Tibial artery (tissue), 4 donors: ENCODE measurements around the gene WDR4.
"Not testable (repeated sequence)": the region's sequence is repeated elsewhere in the genome, so short reads cannot be mapped to it uniquely, and the experiment has no call there.

ENCODE experiments used
- DNase-seq, 2 donors: peaks; one replicate each; pipeline ENCODE4 v3.0.0-alpha.2; 2019
- H3K27ac ChIP-seq, 2 donors: fragments of 200-600 bp; sonication (generic) in 1 of 2; 1 replicate in 1 of 2; 2 replicates in 1 of 2; pipeline ENCODE4 v1.5.1; 2018 to 2019; ENCODE audit warnings: mild to moderate bottlenecking in 1 of 2
- H3K27me3 ChIP-seq, 2 donors: fragments of 200-600 bp; sonication (generic) in 1 of 2; one replicate each; pipeline versions ENCODE4 v1.5.1 to v1.6.0; 2016 to 2019
- H3K36me3 ChIP-seq, 3 donors: fragments of 200-600 bp; sonication (generic) in 2 of 3; one replicate each; pipeline ENCODE4 v1.5.1; 2016 to 2019; ENCODE audit warnings: mild to moderate bottlenecking in 2 of 3
- H3K4me1 ChIP-seq, 4 donors: fragments of 200-600 bp; sonication (generic) in 2 of 4; 1 replicate in 3 of 4; 2 replicates in 1 of 4; pipeline ENCODE4 v1.5.1; 2016 to 2019
- H3K4me3 ChIP-seq, 2 donors: fragments of 200-600 bp; sonication (generic) in 1 of 2; 1 replicate in 1 of 2; 2 replicates in 1 of 2; pipeline ENCODE4 v1.5.1; 2018 to 2019; ENCODE audit warnings: mild to moderate bottlenecking in 2 of 2
- H3K9me3 ChIP-seq, 3 donors: fragments of 200-600 bp; sonication (generic) in 1 of 3; one replicate each; pipeline ENCODE4 v1.5.1; 2016 to 2019
- CTCF ChIP-seq, 2 experiments: fragments of 200-600 bp in 1 of 2; fragments of 450-650 bp in 1 of 2; IDR thresholded peaks; one replicate each; pipeline ENCODE4 v1.5.1; 2017 to 2019; ENCODE audit warnings: antibody characterized with exemption in 2 of 2, mild to moderate bottlenecking in 1 of 2, moderate library complexity in 1 of 2
- intact Hi-C: fragments of 100-400 bp; cut with DNase I; formaldehyde crosslinking; loops from one replicate; pipeline ENCODE4 v1.15.0; 2023; ENCODE audit warnings: low total_unique reads

Gene WDR4

GRCh38 chr21:42887326-42887725 lies 8.0 kb upstream of the WDR4 start:
- no peak overlapping the region for H3K4me3 ChIP-seq
- DNase-seq, result no peak
- H3K27ac ChIP-seq, result no peak overlapping the region
- H3K9me3 ChIP-seq, result no peaks in the 10 kb centered on the region
- peaks cover 0 to 2% (median under 1%) of the 10 kb centered on the region in 4 donors for H3K4me1 ChIP-seq
- TF ChIP-seq CTCF (IDR thresholded peaks at IDR 0.05), result no peak
- intact Hi-C loops, result no loop called here
- no peaks in the 10 kb centered on the region for H3K36me3 ChIP-seq
- no peaks in the 10 kb centered on the region for H3K27me3 ChIP-seq

- Histone ChIP-seq H3K27ac (no peak overlapping the region), H3K4me1 (peaks cover 0 to 8% (median 5%) of the 10 kb centered on the region in 4 donors), H3K4me3 (no peak overlapping the region), H3K9me3 (no peaks in the 10 kb centered on the region), H3K36me3 (no peaks in the 10 kb centered on the region), H3K27me3 (no peaks in the 10 kb centered on the region)
- intact Hi-C loops, result no loop called here
- TF ChIP-seq CTCF (IDR thresholded peaks at IDR 0.05), result no peak
- DNase-seq, result no peak
Measured at GRCh38 chr21:42883921-42884320, 4.6 kb upstream of the WDR4 start.

- Histone ChIP-seq H3K27me3 (no peaks in the 10 kb centered on the region), H3K4me3 (peak overlapping the region; percentile 64 to 95), H3K27ac (no peak overlapping the region), H3K36me3 (peaks cover 2 to 12% (median 5%) of the 10 kb centered on the region in 3 donors), H3K9me3 (no peaks in the 10 kb centered on the region), H3K4me1 (peaks cover 0 to 15% (median 11%) of the 10 kb centered on the region in 4 donors)
- TF ChIP-seq CTCF (IDR thresholded peaks at IDR 0.05), result no peak
- intact Hi-C loops, result no loop called here
- DNase-seq, result no peak
Measured at GRCh38 chr21:42880352-42880751, 1.0 kb upstream of the WDR4 start.

GRCh38 chr21:42878678-42878992 lies 704 bp downstream of the WDR4 start:
- Histone ChIP-seq H3K4me3 (peak overlapping the region; percentile 64 to 95), H3K27ac (peak overlapping the region; percentile 75 to 82), H3K36me3 (peaks cover 7 to 29% (median 11%) of the 10 kb centered on the region in 3 donors), H3K9me3 (no peaks in the 10 kb centered on the region), H3K27me3 (no peaks in the 10 kb centered on the region), H3K4me1 (peaks cover 0 to 15% (median 11%) of the 10 kb centered on the region in 4 donors)
- intact Hi-C loops, result loop anchor here (10.0 kb wide), 1 partner anchor 1704 kb away; no protein-coding TSS in a partner anchor
- no peak for DNase-seq
- no peak for TF ChIP-seq CTCF (IDR thresholded peaks at IDR 0.05)

GRCh38 chr21:42875811-42876210 lies 3.5 kb downstream of the WDR4 start:
- not testable (repeated sequence) for H3K27ac ChIP-seq, DNase-seq, H3K9me3 ChIP-seq, H3K27me3 ChIP-seq, H3K4me3 ChIP-seq
- intact Hi-C loops, result loop anchor here (10.0 kb wide), 1 partner anchor 1701 kb away; no protein-coding TSS in a partner anchor
- Histone ChIP-seq H3K36me3 (peaks cover 35 to 57% (median 39%) of the 10 kb centered on the region in 3 donors), H3K4me1 (peaks cover 0 to 15% (median 11%) of the 10 kb centered on the region in 4 donors)

- no peak overlapping the region for H3K4me3 ChIP-seq
- intact Hi-C loops, result loop anchor here (10.0 kb wide), 1 partner anchor 1698 kb away; no protein-coding TSS in a partner anchor
- no peak for TF ChIP-seq CTCF (IDR thresholded peaks at IDR 0.05)
Measured at GRCh38 chr21:42873096-42873495, 6.2 kb downstream of the WDR4 start.

More at GRCh38 chr21:42873096-42873495, 6.2 kb downstream of the WDR4 start:
- Histone ChIP-seq H3K4me1 (peaks cover 0 to 5% (median under 1%) of the 10 kb centered on the region in 4 donors), H3K9me3 (no peaks in the 10 kb centered on the region), H3K27ac (no peak overlapping the region), H3K27me3 (no peaks in the 10 kb centered on the region), H3K36me3 (peaks cover 39 to 84% (median 59%) of the 10 kb centered on the region in 3 donors)
- no peak for DNase-seq
